ENCODE results near the gene SIK1. TPM values are rescaled to one million over a fixed set of nuclear protein-coding genes. Genes with fewer than 3 reads are reported as not detected.

The SIK1 gene
- total and polyA plus RNA-seq, 2 donors (not counting 3 experiments of a cell fraction or from before 2014, with no cell fraction given): 0.59 to 3.3 TPM

GRCh38 chr21:43366656-43367055, 60.3 kb downstream of the SIK1 start:
- H3K27me3 ChIP-seq (ENCODE audit: control insufficient read depth in 2 of 2, insufficient read depth in 2 of 2, low read length in 2 of 2): peaks cover 0 to 1% of the 10 kb centered on the region in 2 experiments
- H3K4me1 ChIP-seq (ENCODE audit: control insufficient read depth, extremely low read depth, insufficient read depth, low read length): peaks cover 8% of the 10 kb centered on the region
- intact Hi-C loops (cut with micrococcal nuclease) (no loop called here), dilution Hi-C loops (cut with MboI; ENCODE audit: extremely low pct_ligation_motif_present, low sequenced_read_pairs) (no loop called here)
- ChIA-PET CTCF (no interaction called here), POLR2A (no interaction called here)
- H4K20me1 ChIP-seq (replicated peaks; ENCODE audit: control insufficient read depth, extremely low read depth, insufficient read depth, low read length): no peaks in the 10 kb centered on the region
- no peak for TF ChIP-seq POLR2AphosphoS5 (IDR thresholded peaks at IDR 0.05; ENCODE audit: insufficient read depth, low read depth, low read length)
- no peak for TF ChIP-seq CTCF (IDR thresholded peaks at IDR 0.05; ENCODE audit: extremely low read depth in 1 of 2, insufficient read depth in 1 of 2, low read depth in 1 of 2, low read length in 2 of 2)
- no peak for TF ChIP-seq EZH2 (IDR thresholded peaks at IDR 0.05; ENCODE audit: borderline replicate concordance, low read depth, low read length, severe bottlenecking)
- TF ChIP-seq MAX (IDR thresholded peaks at IDR 0.05; ENCODE audit: insufficient read depth, insufficient read length): no peak
- TF ChIP-seq MYC (IDR thresholded peaks at IDR 0.05; ENCODE audit: low read depth, low read length): no peak
- no TSS peak for BruUV-seq (replicated peaks)
- no peak overlapping the region for H3K9ac ChIP-seq (replicated peaks; ENCODE audit: extremely low read depth, insufficient read depth, low read length)
- no peak overlapping the region for H3K4me2 ChIP-seq (ENCODE audit: insufficient read depth, low read length)
- H3K9me1 ChIP-seq (replicated peaks; ENCODE audit: control insufficient read depth, extremely low read depth, insufficient read depth, low read length): no peaks in the 10 kb centered on the region
- no peaks in the 10 kb centered on the region for H3K9me3 ChIP-seq (replicated peaks; ENCODE audit: control insufficient read depth, insufficient read depth, low read length)
- H2AFZ ChIP-seq (ENCODE audit: low read depth, low read length): no peak overlapping the region
- no peak overlapping the region for H3K27ac ChIP-seq (ENCODE audit: insufficient read depth, low read depth, low read length)
- FAIRE-seq: no peak
- H3K79me2 ChIP-seq (ENCODE audit: control insufficient read depth, insufficient read depth, low read length): no peaks in the 10 kb centered on the region
- H3K4me3 ChIP-seq (replicated peaks in 1 of 3; ENCODE audit: insufficient read depth in 1 of 3, low read depth in 1 of 3, low read length in 3 of 3): no peak overlapping the region
- H3K36me3 ChIP-seq (ENCODE audit: control insufficient read depth in 2 of 2, extremely low read depth in 1 of 2, insufficient read depth in 2 of 2, low read length in 2 of 2): no peaks in the 10 kb centered on the region
- no peak for DNase-seq (ENCODE audit: low read depth, low spot score)

Data from endothelial cell of umbilical vein (primary cell).